H1 (cell line): ENCODE data around the gene SLC36A2. TPM values are rescaled to one million over a fixed set of nuclear protein-coding genes. Genes with fewer than 3 reads are reported as not detected.

Experiments
- BCL11A ChIP-seq, 2 experiments: IDR thresholded peaks; one replicate each; pipeline ENCODE4 v1.6.1; 2011; ENCODE audit warnings: low read depth in 2 of 2, low read length in 2 of 2, mild to moderate bottlenecking in 2 of 2
- GABPA ChIP-seq: IDR thresholded peaks from 2 replicates; pipeline ENCODE4 v1.6.1; 2011; ENCODE audit warnings: mild to moderate bottlenecking, low read length, moderate library complexity, borderline replicate concordance; ENCODE audit not compliant: insufficient read depth
- POLR2A ChIP-seq, 2 experiments: IDR thresholded peaks; 1 replicate in 1 of 2; 2 replicates in 1 of 2; pipeline ENCODE4 v1.6.1; 2011; ENCODE audit warnings: low read depth in 2 of 2, low read length in 2 of 2, mild to moderate bottlenecking in 2 of 2; ENCODE audit errors: control extremely low read depth in 1 of 2
- RXRA ChIP-seq: IDR thresholded peaks from 2 replicates; pipeline ENCODE4 v1.6.1; 2011; ENCODE audit warnings: low read depth, mild to moderate bottlenecking, low read length, moderate library complexity; ENCODE audit not compliant: insufficient read depth
- polyA plus RNA-seq, 7 experiments: library from polyadenylated mRNA; depleted of rRNA in 3 of 7; stranded (reverse) in 5 of 7; unstranded in 2 of 7; fragments of >200 nt in 5 of 7; fragments of 200-250 nt in 2 of 7; gene quantifications; 1 replicate in 5 of 7; 2 replicates in 1 of 7; 4 replicates in 1 of 7; pipeline versions ENCODE4 v1.2.1 to v1.2.3, GENCODE V29; 2011 to 2013; ENCODE audit warnings: missing spikeins in 2 of 7, mixed read lengths in 2 of 7
- total RNA-seq: library from RNA; stranded (reverse); fragmentation: NEBNext Ultra II Directional; extraction: Animal tissue kit (Norgen Biotek cat#: 25700); gene quantifications from 2 replicates; pipeline ENCODE4 v1.2.1, GENCODE V29; 2021
- TF ChIP-seq, protein P1 (sequence below), 3 experiments: IDR thresholded peaks; 1 replicate in 2 of 3; 2 replicates in 1 of 3; pipeline versions ENCODE4 v1.5.1 to v1.6.1; 2011; ENCODE audit warnings: low read length in 3 of 3, mild to moderate bottlenecking in 3 of 3, inconsistent platforms in 2 of 3, low read depth in 1 of 3, moderate library complexity in 1 of 3; ENCODE audit not compliant: insufficient read depth in 1 of 3; ENCODE audit errors: control extremely low read depth in 1 of 3

Gene SLC36A2
- total and polyA plus RNA-seq, 2 of the 8 experiments (the other 6 are each of a cell fraction or from before 2014, with no cell fraction given), result 0.30 TPM; not detected in 1

DNA sequence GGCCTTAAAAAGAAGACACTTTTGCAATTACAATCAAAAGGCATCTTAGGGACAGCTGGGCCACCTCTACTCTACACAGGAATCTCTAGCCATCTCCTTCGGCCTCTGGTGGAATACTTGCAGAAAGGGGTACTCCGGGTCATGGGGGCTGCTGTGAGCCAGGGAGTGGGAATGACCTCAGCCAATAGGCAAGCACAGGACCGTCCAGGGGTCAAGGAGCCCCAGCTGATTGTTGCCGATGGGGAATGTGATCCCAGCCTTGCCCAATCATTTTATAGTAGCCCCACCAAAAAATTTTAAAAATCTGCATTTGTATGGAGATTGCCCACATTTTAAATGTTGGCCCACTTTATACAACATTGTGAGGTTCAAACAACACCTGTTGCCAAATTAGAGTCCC, 26.9 kb downstream of the SLC36A2 start (continued):
- TF ChIP-seq, protein P1, sequence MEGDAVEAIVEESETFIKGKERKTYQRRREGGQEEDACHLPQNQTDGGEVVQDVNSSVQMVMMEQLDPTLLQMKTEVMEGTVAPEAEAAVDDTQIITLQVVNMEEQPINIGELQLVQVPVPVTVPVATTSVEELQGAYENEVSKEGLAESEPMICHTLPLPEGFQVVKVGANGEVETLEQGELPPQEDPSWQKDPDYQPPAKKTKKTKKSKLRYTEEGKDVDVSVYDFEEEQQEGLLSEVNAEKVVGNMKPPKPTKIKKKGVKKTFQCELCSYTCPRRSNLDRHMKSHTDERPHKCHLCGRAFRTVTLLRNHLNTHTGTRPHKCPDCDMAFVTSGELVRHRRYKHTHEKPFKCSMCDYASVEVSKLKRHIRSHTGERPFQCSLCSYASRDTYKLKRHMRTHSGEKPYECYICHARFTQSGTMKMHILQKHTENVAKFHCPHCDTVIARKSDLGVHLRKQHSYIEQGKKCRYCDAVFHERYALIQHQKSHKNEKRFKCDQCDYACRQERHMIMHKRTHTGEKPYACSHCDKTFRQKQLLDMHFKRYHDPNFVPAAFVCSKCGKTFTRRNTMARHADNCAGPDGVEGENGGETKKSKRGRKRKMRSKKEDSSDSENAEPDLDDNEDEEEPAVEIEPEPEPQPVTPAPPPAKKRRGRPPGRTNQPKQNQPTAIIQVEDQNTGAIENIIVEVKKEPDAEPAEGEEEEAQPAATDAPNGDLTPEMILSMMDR (IDR thresholded peaks at IDR 0.05; ENCODE audit: control extremely low read depth in 1 of 3, insufficient read depth in 1 of 3, low read depth in 1 of 3, low read length in 3 of 3), result no peak
- TF ChIP-seq POLR2A (IDR thresholded peaks at IDR 0.05; ENCODE audit: control extremely low read depth in 1 of 2, low read depth in 2 of 2, low read length in 2 of 2) (no peak), GABPA (no peak), BCL11A (IDR thresholded peaks at IDR 0.05; ENCODE audit: low read depth in 2 of 2, low read length in 2 of 2) (no peak), RXRA (no peak)
